DOHH2 (cell line): ENCODE measurements around the gene SPDL1.

Experiments
- H3F3A ChIP-seq: fragments of 200-600 bp; sonication (generic), shearing (Covaris generic); 2 replicates; pipeline ENCODE4 v1.6.0; 2016; ENCODE audit warnings: antibody characterized with exemption, mild to moderate bottlenecking; ENCODE audit not compliant: control insufficient read depth, insufficient read depth
- H3K27ac ChIP-seq: fragments of 200-600 bp; sonication (generic); 2 replicates; pipeline ENCODE4 v1.5.1; 2014; ENCODE audit warnings: low read depth, mild to moderate bottlenecking, low read length, moderate library complexity
- H3K27me3 ChIP-seq: fragments of 200-600 bp; sonication (generic); 2 replicates; pipeline ENCODE4 v1.6.1; 2014; ENCODE audit warnings: mild to moderate bottlenecking, low read length, mixed read lengths; ENCODE audit not compliant: control insufficient read depth
- H3K36me3 ChIP-seq: fragments of 200-600 bp; sonication (generic); 2 replicates; pipeline ENCODE4 v1.6.1; 2014; ENCODE audit warnings: mild to moderate bottlenecking, low read length, moderate library complexity, mixed read lengths; ENCODE audit not compliant: control insufficient read depth
- H3K4me1 ChIP-seq: fragments of 200-600 bp; sonication (generic); 2 replicates; pipeline ENCODE4 v1.6.1; 2014; ENCODE audit warnings: mild to moderate bottlenecking, low read length, mixed read lengths; ENCODE audit not compliant: control insufficient read depth
- H3K4me2 ChIP-seq: fragments of 200-600 bp; sonication (generic); 2 replicates; pipeline ENCODE4 v1.6.0; 2014; ENCODE audit warnings: mild to moderate bottlenecking, low read length, moderate library complexity
- H3K4me3 ChIP-seq: fragments of 200-600 bp; sonication (generic); 2 replicates; pipeline ENCODE4 v1.5.1; 2014; ENCODE audit warnings: mild to moderate bottlenecking, low read length, mixed read lengths
- H3K79me2 ChIP-seq: fragments of 200-600 bp; sonication (generic); 2 replicates; pipeline ENCODE4 v1.6.1; 2014; ENCODE audit warnings: mild to moderate bottlenecking, low read length, mixed read lengths; ENCODE audit not compliant: control insufficient read depth
- H3K9me2 ChIP-seq: fragments of 200-600 bp; sonication (generic); replicated peaks from 2 replicates; pipeline ENCODE4 v1.6.1; 2014; ENCODE audit warnings: mild to moderate bottlenecking, low read length, mixed read lengths; ENCODE audit not compliant: control insufficient read depth
- H3K9me3 ChIP-seq: fragments of 200-600 bp; sonication (generic); 2 replicates; pipeline ENCODE4 v1.6.1; 2014; ENCODE audit warnings: antibody characterized with exemption, low read length, mixed read lengths; ENCODE audit not compliant: control insufficient read depth, insufficient read depth
- H4K20me1 ChIP-seq: fragments of 200-600 bp; sonication (generic); 2 replicates; pipeline ENCODE4 v1.6.0; 2014; ENCODE audit warnings: low read depth, mild to moderate bottlenecking, antibody characterized with exemption, low read length, moderate library complexity; ENCODE audit not compliant: control insufficient read depth, insufficient read depth
- EZH2phosphoT487 ChIP-seq: fragments of 200-600 bp; sonication (generic); IDR thresholded peaks from 2 replicates; pipeline ENCODE4 v1.6.1; 2017; ENCODE audit warnings: borderline replicate concordance, mild to moderate bottlenecking, antibody characterized with exemption, low read length, moderate library complexity, mixed read lengths
- TF ChIP-seq, protein P1 (sequence below): fragments of 200-600 bp; sonication (generic); IDR thresholded peaks from one replicate; pipeline ENCODE4 v1.5.1; 2014; ENCODE audit warnings: antibody characterized with exemption, mild to moderate bottlenecking, low read depth, low read length; ENCODE audit not compliant: poor library complexity, severe bottlenecking

Gene SPDL1

DNA sequence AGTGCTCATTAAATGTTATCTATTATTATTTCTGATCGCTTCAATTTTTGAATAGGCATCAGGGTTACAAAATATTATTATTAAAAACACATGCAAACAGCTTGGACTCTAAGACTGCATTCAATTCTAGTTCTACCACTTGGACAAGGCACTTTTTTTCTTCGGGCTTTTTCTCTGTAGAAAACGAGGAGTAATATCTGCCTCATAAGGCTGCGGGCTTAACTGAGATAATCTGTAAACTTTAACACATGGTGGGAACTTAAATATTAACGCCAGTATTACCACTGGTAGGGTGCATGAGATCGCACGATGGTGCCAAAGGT, 511 bp upstream of the SPDL1 start:
- no peak for TF ChIP-seq EZH2phosphoT487
- TF ChIP-seq, protein P1, sequence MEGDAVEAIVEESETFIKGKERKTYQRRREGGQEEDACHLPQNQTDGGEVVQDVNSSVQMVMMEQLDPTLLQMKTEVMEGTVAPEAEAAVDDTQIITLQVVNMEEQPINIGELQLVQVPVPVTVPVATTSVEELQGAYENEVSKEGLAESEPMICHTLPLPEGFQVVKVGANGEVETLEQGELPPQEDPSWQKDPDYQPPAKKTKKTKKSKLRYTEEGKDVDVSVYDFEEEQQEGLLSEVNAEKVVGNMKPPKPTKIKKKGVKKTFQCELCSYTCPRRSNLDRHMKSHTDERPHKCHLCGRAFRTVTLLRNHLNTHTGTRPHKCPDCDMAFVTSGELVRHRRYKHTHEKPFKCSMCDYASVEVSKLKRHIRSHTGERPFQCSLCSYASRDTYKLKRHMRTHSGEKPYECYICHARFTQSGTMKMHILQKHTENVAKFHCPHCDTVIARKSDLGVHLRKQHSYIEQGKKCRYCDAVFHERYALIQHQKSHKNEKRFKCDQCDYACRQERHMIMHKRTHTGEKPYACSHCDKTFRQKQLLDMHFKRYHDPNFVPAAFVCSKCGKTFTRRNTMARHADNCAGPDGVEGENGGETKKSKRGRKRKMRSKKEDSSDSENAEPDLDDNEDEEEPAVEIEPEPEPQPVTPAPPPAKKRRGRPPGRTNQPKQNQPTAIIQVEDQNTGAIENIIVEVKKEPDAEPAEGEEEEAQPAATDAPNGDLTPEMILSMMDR: no peak
- H3K27ac ChIP-seq: no peak overlapping the region
- H3K4me1 ChIP-seq: peaks cover 14% of the 10 kb centered on the region
- H3K4me2 ChIP-seq: peak overlapping the region; percentile 68
- peaks cover 6% of the 10 kb centered on the region; the same call in 1 of the 2 replicates for H4K20me1 ChIP-seq
- peaks cover 19% of the 10 kb centered on the region for H3K36me3 ChIP-seq
- no peaks in the 10 kb centered on the region for H3K9me3 ChIP-seq
- no peaks in the 10 kb centered on the region for H3K9me2 ChIP-seq
- peaks cover 45% of the 10 kb centered on the region for H3K79me2 ChIP-seq
- peak overlapping the region; percentile 81 for H3K4me3 ChIP-seq
- H3F3A ChIP-seq: peaks cover 4% of the 10 kb centered on the region; the same call in 1 of the 2 replicates
- peaks cover 25% of the 10 kb centered on the region for H3K27me3 ChIP-seq

DNA sequence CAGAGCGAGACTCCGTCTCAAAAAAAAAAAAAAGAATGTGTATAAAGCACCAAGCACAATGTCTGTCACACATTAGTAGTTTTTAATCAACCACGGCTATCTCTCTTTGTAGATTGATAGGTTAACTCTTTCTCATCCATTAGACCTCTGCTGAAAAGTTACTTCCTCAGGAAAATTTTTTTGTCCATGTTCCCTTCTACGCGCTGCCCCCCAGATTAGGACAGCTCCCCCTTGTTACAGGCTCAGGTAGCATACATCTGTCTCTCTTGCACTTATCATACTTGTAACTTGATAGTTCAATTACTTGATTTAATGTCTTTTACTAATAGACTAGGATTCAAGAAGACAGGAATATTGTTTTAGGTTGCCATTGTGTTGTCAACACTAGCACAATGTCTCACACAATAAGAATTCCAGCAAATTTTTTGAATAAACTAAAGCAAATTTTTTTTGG, 1.5 kb downstream of the SPDL1 start:
- peaks cover 4% of the 10 kb centered on the region; the same call in 1 of the 2 replicates for H3F3A ChIP-seq

DNA sequence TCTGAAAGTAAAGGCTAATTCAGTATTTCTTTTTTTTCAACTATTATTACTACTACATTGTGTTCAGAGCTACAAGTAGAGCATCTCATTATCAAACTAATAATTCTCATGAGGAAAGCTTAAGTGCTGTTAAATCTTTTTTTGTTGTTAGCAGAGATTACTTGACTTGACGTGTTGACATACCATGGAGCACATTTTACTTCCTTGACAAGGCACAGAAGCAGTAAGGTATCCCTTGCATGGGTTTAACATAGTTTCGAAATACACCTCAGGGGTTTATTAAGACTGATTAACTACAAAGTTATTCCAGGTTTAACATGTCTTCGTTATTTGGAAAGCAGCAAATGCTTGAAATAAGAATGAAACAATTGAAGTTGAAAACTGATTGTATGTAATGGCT, 7.0 kb downstream of the SPDL1 start:
- no peaks in the 10 kb centered on the region for H3F3A ChIP-seq
- no peak overlapping the region for H3K4me3 ChIP-seq
- H3K9me3 ChIP-seq: no peaks in the 10 kb centered on the region
- TF ChIP-seq EZH2phosphoT487: no peak
- TF ChIP-seq, protein P1: no peak
- no peak overlapping the region for H3K4me2 ChIP-seq
- no peaks in the 10 kb centered on the region for H3K9me2 ChIP-seq
- H3K27me3 ChIP-seq: no peaks in the 10 kb centered on the region
- peaks cover under 1% of the 10 kb centered on the region; the same call in 1 of the 2 replicates for H3K4me1 ChIP-seq
- peaks cover 88% of the 10 kb centered on the region for H3K36me3 ChIP-seq
- H3K79me2 ChIP-seq: peaks cover 36% of the 10 kb centered on the region
- no peak overlapping the region for H3K27ac ChIP-seq
- peaks cover 2% of the 10 kb centered on the region; the same call in 1 of the 2 replicates for H4K20me1 ChIP-seq

More for the DNA sequence above, 1.5 kb downstream of the SPDL1 start:
- Histone ChIP-seq H3K79me2 (peaks cover 56% of the 10 kb centered on the region), H3K9me2 (no peaks in the 10 kb centered on the region), H3K9me3 (no peaks in the 10 kb centered on the region), H3K4me1 (peaks cover 14% of the 10 kb centered on the region), H3K27me3 (peaks cover 12% of the 10 kb centered on the region; the same call in 1 of the 2 replicates), H3K4me3 (peak overlapping the region; percentile 81), H3K27ac (no peak overlapping the region), H3K36me3 (peaks cover 38% of the 10 kb centered on the region), H4K20me1 (peaks cover 6% of the 10 kb centered on the region; the same call in 1 of the 2 replicates), H3K4me2 (peak overlapping the region; percentile 68)
- TF ChIP-seq EZH2phosphoT487: no peak
- TF ChIP-seq, protein P1: no peak
